Endometrium (tissue), 2 donors: ENCODE measurements around the gene PRG3.

Experiments
- FAIRE-seq: peaks from 2 replicates; lab custom pipeline; 2012; peaks lifted over from hg19 to GRCh38; lab: Jason Lieb, UNC
- donor health status: control.
- donor health status: control.

The PRG3 gene

GRCh38 chr11:57380975-57381374 lies at the start of gene PRG3:
Gene PRG3 (minus strand): TSS chr11:57381150. CDS start chr11:57380708, 442 bp downstream.
- no peak for FAIRE-seq

GRCh38 chr11:57429946-57430345 lies 49.0 kb upstream of the PRG3 start:
- no peak for FAIRE-seq

GRCh38 chr11:57428643-57429042 lies 47.7 kb upstream of the PRG3 start:
- no peak for FAIRE-seq

GRCh38 chr11:57427727-57428082 lies 46.8 kb upstream of the PRG3 start:
- FAIRE-seq = no peak

- FAIRE-seq = no peak
Measured at GRCh38 chr11:57426929-57427726, 46.2 kb upstream of the PRG3 start, which contains the start of gene SLC43A3. Gene SLC43A3 (minus strand): TSS chr11:57427121. CDS start chr11:57426172, 949 bp downstream.

GRCh38 chr11:57426439-57426928 lies 45.5 kb upstream of the PRG3 start:
- FAIRE-seq = no peak

- FAIRE-seq = no peak
Measured at GRCh38 chr11:57425565-57426438, 44.9 kb upstream of the PRG3 start.

- FAIRE-seq = no peak
Measured at GRCh38 chr11:57424792-57425564, 44.0 kb upstream of the PRG3 start.

- no peak for FAIRE-seq
Measured at GRCh38 chr11:57424137-57424791, 43.3 kb upstream of the PRG3 start.

GRCh38 chr11:57422669-57423068 lies 41.7 kb upstream of the PRG3 start:
- FAIRE-seq = no peak

- no peak for FAIRE-seq
Measured at GRCh38 chr11:57421805-57422204, 40.9 kb upstream of the PRG3 start.

GRCh38 chr11:57421066-57421465 lies 40.1 kb upstream of the PRG3 start:
- no peak for FAIRE-seq

GRCh38 chr11:57419146-57419545 lies 38.2 kb upstream of the PRG3 start:
- FAIRE-seq = no peak

- FAIRE-seq = no peak
Measured at GRCh38 chr11:57418131-57418530, 37.2 kb upstream of the PRG3 start.

GRCh38 chr11:57417056-57417455 lies 36.1 kb upstream of the PRG3 start:
- FAIRE-seq = no peak

GRCh38 chr11:57416436-57416835 lies 35.5 kb upstream of the PRG3 start:
- FAIRE-seq = no peak

GRCh38 chr11:57414612-57415212 lies 33.8 kb upstream of the PRG3 start:
- FAIRE-seq = no peak

GRCh38 chr11:57413681-57414080 lies 32.7 kb upstream of the PRG3 start:
- no peak for FAIRE-seq

- FAIRE-seq = no peak
Measured at GRCh38 chr11:57410287-57410686, 29.3 kb upstream of the PRG3 start.

GRCh38 chr11:57409321-57410100 lies 28.6 kb upstream of the PRG3 start:
- no peak for FAIRE-seq
